ENCODE measurements around the gene OXGR1. TPM values are rescaled to one million over a fixed set of nuclear protein-coding genes. Genes with fewer than 3 reads are reported as not detected.

The OXGR1 gene
- total RNA-seq, 1 experiment from 2014 or later = not detected

DNA sequence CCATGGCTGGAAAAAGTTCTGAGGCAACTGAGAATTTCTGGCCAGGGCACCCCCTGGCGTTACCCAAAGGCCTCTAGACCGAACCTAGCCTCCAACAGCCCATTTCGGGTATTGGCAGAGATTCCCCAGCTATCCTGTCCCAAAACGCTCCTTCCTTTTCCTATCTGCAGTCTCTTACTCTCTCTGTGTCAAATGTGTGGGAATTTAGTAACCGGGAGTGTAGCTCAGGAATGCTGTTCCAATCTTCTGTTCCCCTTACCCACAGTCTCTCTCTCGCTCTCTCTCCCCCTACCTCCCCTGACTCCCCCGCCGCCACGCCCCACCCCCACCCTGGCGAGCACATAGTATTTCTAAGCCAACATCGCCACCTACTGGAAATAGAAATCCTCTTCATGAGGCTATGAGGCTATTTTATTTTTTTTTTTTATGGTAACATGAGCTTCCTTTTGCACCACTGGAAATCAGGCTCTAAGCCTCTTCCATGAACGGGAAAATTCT lies 27.0 kb downstream of the OXGR1 start:
- DNase-seq (ENCODE audit: low read depth, low spot score) = no peak

DNA sequence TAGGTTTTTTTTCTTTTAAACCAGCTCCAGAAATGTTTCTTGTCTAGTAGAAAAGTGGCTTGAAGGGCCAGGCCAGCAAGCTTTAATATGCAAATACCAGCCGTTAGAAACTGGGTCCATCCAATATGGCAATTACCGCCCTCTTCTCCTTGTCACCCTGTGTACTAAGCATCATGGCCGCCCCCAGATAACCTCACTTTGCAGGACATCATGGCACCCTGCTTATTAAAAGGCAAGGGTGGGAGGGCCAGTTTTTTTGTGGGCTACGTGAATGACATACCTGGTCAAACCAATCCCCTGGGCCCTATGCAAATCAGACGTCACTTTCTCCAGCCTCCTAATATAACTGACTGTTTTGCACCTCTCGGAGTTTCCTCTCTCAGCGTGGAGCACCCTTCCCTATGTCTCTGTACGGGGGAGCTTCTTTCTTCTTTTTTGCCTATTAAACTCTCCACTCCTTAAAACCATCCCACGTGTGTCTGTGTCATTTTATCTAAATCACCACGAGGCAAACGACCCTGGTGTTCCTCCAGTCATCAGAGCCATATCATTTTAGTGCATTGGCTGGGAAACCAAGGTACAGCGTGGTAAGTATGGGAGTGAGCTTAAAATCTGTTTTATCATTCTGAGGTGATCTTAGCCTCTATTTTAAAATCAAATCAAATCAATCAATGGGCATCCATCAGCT lies 27.7 kb downstream of the OXGR1 start:
- CTCF ChIA-PET = interaction anchor here (0.7 to 1.3 kb wide), 3 partner anchors 8 to 60 kb away, joined by 3 to 4 read pairs (median 4); no protein-coding TSS in a partner anchor
- POLR2A ChIA-PET = interaction anchor here (0.6 to 0.7 kb wide), 2 partner anchors 15 to 645 kb away, joined by 8 to 13 read pairs; no protein-coding TSS in a partner anchor
- Histone ChIP-seq H3K27me3 (ENCODE audit: control insufficient read depth, insufficient read depth, low read length) (no peaks in the 10 kb centered on the region), H3K4me1 (ENCODE audit: control insufficient read depth, insufficient read depth, low read length) (no peaks in the 10 kb centered on the region), H3K4me3 (ENCODE audit: low read depth in 2 of 2, low read length in 2 of 2) (no peak overlapping the region), H3K36me3 (ENCODE audit: control insufficient read depth, insufficient read depth, low read length) (no peaks in the 10 kb centered on the region), H3K27ac (ENCODE audit: low read length) (no peak overlapping the region), H3K9me3 (ENCODE audit: control insufficient read depth, insufficient read depth, low read depth, low read length) (no peaks in the 10 kb centered on the region)
- intact Hi-C loops (cut with micrococcal nuclease; ENCODE audit: unreplicated experiment) (no loop called here), in situ Hi-C loops (cut with HindIII; ENCODE audit: low pct_unique_long_range_greater_than_20kb, low sequenced_read_pairs) (no loop called here)
- BruUV-seq (replicated peaks) = no TSS peak
- ATAC-seq (no peak), DNase-seq (ENCODE audit: low read depth, low spot score) (no peak)
- TF ChIP-seq, protein P1, sequence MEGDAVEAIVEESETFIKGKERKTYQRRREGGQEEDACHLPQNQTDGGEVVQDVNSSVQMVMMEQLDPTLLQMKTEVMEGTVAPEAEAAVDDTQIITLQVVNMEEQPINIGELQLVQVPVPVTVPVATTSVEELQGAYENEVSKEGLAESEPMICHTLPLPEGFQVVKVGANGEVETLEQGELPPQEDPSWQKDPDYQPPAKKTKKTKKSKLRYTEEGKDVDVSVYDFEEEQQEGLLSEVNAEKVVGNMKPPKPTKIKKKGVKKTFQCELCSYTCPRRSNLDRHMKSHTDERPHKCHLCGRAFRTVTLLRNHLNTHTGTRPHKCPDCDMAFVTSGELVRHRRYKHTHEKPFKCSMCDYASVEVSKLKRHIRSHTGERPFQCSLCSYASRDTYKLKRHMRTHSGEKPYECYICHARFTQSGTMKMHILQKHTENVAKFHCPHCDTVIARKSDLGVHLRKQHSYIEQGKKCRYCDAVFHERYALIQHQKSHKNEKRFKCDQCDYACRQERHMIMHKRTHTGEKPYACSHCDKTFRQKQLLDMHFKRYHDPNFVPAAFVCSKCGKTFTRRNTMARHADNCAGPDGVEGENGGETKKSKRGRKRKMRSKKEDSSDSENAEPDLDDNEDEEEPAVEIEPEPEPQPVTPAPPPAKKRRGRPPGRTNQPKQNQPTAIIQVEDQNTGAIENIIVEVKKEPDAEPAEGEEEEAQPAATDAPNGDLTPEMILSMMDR (IDR thresholded peaks at IDR 0.05) = no peak
- TF ChIP-seq SIN3A (IDR thresholded peaks at IDR 0.05; ENCODE audit: borderline replicate concordance, insufficient read depth, low read depth, low read length) (no peak), TCF7L2 (IDR thresholded peaks at IDR 0.05; ENCODE audit: low read depth, low read length) (no peak), POLR2AphosphoS5 (IDR thresholded peaks at IDR 0.05; ENCODE audit: low read depth, low read length) (no peak)
- TF ChIP-seq, protein P2, sequence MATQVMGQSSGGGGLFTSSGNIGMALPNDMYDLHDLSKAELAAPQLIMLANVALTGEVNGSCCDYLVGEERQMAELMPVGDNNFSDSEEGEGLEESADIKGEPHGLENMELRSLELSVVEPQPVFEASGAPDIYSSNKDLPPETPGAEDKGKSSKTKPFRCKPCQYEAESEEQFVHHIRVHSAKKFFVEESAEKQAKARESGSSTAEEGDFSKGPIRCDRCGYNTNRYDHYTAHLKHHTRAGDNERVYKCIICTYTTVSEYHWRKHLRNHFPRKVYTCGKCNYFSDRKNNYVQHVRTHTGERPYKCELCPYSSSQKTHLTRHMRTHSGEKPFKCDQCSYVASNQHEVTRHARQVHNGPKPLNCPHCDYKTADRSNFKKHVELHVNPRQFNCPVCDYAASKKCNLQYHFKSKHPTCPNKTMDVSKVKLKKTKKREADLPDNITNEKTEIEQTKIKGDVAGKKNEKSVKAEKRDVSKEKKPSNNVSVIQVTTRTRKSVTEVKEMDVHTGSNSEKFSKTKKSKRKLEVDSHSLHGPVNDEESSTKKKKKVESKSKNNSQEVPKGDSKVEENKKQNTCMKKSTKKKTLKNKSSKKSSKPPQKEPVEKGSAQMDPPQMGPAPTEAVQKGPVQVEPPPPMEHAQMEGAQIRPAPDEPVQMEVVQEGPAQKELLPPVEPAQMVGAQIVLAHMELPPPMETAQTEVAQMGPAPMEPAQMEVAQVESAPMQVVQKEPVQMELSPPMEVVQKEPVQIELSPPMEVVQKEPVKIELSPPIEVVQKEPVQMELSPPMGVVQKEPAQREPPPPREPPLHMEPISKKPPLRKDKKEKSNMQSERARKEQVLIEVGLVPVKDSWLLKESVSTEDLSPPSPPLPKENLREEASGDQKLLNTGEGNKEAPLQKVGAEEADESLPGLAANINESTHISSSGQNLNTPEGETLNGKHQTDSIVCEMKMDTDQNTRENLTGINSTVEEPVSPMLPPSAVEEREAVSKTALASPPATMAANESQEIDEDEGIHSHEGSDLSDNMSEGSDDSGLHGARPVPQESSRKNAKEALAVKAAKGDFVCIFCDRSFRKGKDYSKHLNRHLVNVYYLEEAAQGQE (IDR thresholded peaks at IDR 0.05; ENCODE audit: insufficient read depth in 1 of 2, low read depth in 2 of 2, low read length in 1 of 2) = no peak

More for the DNA sequence above, 27.0 kb downstream of the OXGR1 start:
- Histone ChIP-seq H3K36me3 (ENCODE audit: control insufficient read depth, insufficient read depth, low read length) (no peaks in the 10 kb centered on the region), H3K9me3 (ENCODE audit: control insufficient read depth, insufficient read depth, low read depth, low read length) (no peaks in the 10 kb centered on the region), H3K4me1 (ENCODE audit: control insufficient read depth, insufficient read depth, low read length) (no peaks in the 10 kb centered on the region), H3K27ac (ENCODE audit: low read length) (no peak overlapping the region), H3K4me3 (ENCODE audit: low read depth in 2 of 2, low read length in 2 of 2) (peak overlapping the region in 1 of 2 experiments; percentile 44; a peak in 2 of 4 replicates), H3K27me3 (ENCODE audit: control insufficient read depth, insufficient read depth, low read length) (no peaks in the 10 kb centered on the region)
- in situ Hi-C loops (cut with HindIII; ENCODE audit: low pct_unique_long_range_greater_than_20kb, low sequenced_read_pairs) = no loop called here
- ChIA-PET POLR2A (interaction anchor here (0.6 kb wide), 1 partner anchor 27 kb away, joined by 13 read pairs; no protein-coding TSS in a partner anchor), CTCF (interaction anchor here (0.6 to 1.3 kb wide), 9 partner anchors 9 to 1192 kb away, joined by 3 to 12 read pairs (median 4); no protein-coding TSS in a partner anchor)
- intact Hi-C loops (cut with micrococcal nuclease; ENCODE audit: unreplicated experiment) = no loop called here
- TF ChIP-seq, protein P1 (IDR thresholded peaks at IDR 0.05) = peak; percentile 54
- TF ChIP-seq POLR2AphosphoS5 (IDR thresholded peaks at IDR 0.05; ENCODE audit: low read depth, low read length) = no peak
- no TSS peak for BruUV-seq (replicated peaks)
- ATAC-seq = peak; percentile 63

Data from Panc1 (cell line).